Amniotic epithelial cell (primary cell): ENCODE measurements around the gene CASP14.
"Not testable (repeated sequence)": the region's sequence is repeated elsewhere in the genome, so short reads cannot be mapped to it uniquely, and the experiment has no call there.

ENCODE experiments used
- DNase-seq: peaks from one replicate; pipeline ENCODE4 v3.0.0-alpha.2; 2010; ENCODE audit warnings: low read depth

CASP14 gene

GRCh38 chr19:15048885-15049541 lies at the start of gene CASP14:
CASP14 (plus strand) TSS chr19:15049480; CDS start chr19:15052252, 2,772 bp downstream.
- DNase-seq = no peak

DNA sequence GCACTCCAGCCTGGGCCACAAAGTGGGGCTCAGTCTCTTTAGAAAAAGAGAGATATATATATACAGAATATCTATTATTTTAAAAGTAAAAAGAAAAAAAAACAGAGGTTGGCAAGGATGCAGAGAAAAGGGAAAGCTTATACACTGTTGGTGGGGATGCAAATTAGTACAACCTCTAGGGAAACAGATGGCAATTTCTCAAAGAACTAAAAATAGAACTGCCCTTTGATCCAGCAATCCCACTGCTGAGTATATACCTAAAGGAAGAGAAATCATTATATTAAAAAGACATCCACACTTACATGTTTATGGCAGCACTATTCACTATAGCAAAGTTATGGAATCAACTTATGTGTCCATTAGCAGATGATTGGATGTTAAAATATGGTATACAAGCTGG lies 41.0 kb upstream of the CASP14 start:
- no peak for DNase-seq

DNA sequence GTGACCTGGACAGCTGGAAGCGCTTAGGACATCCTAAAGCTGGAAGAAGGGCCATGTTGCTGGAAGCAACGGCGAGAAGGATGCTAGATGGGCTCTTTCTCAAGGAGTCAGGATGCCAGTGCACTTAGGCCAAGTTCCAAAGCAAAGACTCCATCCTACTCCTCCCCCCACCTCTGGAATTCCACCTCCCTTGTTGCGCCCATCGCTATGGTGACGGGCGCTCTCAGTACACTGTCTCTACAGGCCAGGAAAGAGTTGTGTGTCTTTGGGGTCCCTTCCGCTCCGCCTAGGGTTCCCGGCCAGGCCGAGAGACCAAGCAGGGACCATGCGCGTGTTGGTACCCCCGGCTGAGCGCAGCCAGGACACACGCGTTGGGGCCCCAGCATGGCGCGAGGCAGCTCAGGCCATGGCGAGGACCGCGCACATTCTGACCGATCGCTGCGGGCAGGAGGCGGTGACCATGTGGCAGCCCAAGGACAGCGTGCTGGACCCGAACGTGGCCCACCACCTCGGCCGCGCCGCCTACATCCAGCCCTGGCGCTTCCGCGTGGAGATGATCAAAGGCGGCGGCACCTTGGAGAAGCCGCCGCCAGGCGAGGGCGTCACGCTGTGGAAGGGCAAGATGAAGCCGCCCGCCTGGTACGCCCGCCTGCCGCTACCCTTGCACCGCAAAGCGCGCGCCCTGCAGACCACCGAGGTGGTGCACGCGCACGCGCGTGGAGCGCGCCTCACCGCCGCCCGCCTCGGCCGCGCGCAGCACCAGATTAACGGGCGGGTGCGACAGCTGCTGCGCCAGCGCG lies 38.6 kb upstream of the CASP14 start:
- DNase-seq = no peak

DNA sequence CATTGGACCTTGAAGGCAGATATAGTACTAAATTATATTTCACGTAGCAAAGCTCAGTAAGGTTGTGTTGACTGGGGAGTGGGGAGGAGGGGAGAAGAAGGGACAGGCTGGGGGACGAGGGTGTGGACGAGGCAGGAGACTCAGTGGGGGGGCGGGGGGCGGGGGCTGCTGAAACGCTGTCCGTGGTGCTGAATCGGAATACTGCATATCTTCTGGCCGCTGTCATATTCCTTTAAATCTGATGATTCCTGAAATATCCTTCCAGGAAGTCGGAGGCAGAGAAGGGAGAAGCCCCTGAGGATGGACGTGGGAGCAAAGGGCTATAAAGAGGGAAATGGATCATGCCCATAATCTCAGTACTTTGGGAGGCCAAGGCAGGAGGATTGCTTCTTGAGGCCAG lies 34.7 kb upstream of the CASP14 start:
- no peak for DNase-seq

DNA sequence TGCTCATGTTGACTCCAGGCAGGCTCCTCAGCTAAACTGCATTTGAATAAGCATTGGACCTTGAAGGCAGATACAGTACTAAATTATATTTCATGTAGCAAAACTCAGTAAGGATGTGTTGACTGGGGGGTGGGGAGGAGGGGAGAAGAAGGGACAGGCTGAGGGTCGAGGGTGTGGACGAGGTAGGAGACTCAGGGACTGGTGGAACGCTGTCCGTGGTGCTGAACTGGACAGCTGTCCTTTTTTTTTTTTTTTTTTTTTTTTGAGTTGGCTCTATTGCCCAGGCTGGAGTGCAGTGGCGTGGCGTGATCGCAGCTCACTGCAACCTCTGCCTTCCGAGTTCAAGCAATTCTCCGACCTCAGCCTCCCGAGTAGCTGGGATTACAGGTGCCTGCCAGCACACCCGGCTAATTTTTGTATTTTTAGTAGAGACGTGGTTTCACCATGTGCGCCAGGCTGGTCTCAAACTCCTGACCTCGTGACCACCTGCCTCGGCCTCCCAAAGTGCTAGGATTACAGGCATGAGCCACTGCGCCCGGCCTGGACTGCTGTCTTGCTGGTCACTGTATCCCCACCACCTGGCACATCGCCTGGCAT lies 33.2 kb upstream of the CASP14 start:
- no peak for DNase-seq

- DNase-seq = not testable (repeated sequence)
These were observed 30.4 kb upstream of the CASP14 start for GRCh38 chr19:15018836-15019235.

DNA sequence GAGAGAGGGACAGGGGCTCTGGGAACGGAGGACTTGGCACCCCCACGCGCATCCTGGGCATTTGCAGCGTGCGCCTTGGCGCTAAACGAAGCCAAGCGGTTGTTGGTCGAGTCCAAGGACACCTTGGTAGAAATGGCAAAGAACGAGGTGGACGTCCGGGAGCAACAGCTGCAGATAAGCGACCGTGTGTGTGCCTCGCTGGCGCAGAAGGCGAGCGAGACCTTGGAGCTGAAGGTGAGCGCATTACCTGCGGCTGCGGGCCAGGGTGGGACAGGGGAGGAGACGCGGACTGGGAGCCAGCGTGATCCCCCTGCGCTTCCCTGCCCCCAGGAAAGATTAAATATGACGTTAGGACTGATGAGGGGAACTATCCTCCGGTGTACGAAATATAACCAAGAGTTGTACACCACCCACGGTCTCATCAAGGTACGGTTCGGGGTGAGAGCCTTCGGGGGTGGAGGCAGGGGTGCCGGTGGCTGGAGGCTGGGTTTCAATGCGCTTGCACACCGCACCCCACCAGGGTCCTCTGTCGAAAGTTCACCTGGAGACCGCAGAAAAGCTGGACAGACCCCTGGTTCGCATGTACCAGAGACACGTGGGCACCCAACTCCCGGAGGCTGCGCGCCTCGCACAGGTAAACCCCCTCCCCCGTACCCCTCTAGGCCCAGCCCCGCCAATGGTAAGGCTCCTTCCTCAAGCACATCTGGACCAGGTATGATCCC lies 27.8 kb upstream of the CASP14 start:
- no peak for DNase-seq

GRCh38 chr19:15022752-15023151 lies 26.5 kb upstream of the CASP14 start:
- no peak for DNase-seq

- no peak for DNase-seq
These were observed 24.1 kb upstream of the CASP14 start for GRCh38 chr19:15025217-15025616.

- no peak for DNase-seq
These were observed 20.8 kb upstream of the CASP14 start for GRCh38 chr19:15028490-15028889.

- DNase-seq = no peak
These were observed 17.6 kb upstream of the CASP14 start for GRCh38 chr19:15031675-15032074.

DNA sequence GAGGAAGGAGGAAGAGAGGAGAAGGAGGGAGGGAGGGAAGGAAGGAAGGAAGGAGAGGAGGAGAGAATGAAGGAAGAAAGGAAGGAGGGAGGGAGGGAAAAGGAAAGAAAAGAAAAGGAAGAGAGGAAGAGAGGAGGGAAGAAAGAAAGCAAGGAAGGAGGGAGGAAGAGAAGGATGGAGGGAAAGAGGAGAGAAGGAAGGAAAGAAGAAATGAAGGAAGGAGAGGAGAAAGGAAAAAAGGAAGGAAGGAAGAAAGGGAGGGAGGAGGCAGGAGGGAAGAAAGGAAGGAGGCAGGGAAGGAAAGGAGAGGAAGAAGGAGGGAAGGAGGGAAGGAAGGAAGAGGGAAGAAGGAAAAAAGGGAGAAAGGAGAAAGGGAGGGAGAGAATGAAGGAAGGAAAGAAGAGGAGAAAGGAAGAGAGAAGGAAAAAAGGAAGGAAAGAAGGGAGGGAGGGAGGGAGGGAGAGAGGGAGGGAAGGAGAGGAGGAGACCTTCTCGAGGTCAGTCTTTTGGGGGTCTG lies 13.4 kb upstream of the CASP14 start:
- DNase-seq = no peak

DNA sequence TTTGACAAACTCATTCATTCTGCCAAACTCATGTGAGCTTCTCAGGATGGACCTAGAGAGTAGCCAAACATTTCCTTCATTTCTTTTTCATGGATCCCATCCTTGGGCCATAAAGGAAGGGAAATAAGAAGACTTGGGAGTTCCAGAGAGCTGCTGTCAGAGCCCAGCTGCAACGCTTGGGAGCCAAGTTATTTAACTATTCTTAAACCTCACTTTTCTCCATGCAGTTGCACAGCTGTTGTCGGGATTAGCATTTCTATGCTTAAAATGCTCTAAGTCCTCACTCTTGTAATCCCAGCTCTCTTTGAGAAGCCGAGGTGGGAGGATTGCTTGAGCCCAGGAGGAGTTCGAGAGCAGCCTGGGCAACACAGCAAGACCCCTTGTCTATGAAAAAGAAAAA lies 11.7 kb upstream of the CASP14 start:
- DNase-seq = no peak

DNA sequence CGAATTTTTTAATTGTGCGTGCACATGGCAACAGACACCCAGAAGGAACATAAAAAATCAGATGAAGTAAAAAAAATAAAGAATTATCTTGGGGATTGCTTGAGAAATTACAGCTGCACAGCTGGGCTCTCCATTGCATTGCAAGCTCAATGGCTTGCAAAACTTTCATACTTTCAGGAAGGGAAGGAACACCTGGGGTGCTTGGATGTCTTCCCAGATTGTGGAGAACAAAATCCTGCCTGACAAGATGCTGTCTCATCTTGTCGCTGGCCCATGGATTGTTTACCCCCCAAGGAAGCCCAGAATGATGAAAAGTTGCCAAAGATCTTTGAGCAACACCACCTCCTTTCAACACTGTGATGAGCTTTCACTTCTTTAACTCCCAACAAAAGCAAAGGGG lies 11.0 kb upstream of the CASP14 start:
- no peak for DNase-seq

GRCh38 chr19:15042003-15042402 lies 7.3 kb upstream of the CASP14 start:
- DNase-seq = no peak

DNA sequence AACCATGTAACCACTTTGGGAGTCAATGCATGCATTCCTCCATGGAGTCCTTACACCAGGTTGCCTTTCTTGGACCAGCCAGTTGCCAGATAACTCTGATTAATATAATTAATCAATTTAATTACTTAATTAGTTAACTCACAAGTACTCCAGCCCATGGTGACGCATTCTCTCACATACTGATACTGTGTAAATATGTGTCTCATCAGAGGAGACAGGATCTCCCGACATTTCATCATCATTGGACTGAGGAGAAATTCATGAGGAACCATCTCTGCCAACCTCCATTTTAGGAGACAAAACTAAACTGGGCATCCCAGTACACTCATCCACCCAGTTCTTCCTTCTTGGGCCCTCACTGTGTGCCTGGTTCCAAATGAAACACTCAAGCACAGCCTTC lies 6.5 kb upstream of the CASP14 start:
- no peak for DNase-seq

GRCh38 chr19:15045506-15045905 lies 3.8 kb upstream of the CASP14 start:
- DNase-seq = no peak

GRCh38 chr19:15047680-15048079 lies 1.6 kb upstream of the CASP14 start:
- no peak for DNase-seq

DNA sequence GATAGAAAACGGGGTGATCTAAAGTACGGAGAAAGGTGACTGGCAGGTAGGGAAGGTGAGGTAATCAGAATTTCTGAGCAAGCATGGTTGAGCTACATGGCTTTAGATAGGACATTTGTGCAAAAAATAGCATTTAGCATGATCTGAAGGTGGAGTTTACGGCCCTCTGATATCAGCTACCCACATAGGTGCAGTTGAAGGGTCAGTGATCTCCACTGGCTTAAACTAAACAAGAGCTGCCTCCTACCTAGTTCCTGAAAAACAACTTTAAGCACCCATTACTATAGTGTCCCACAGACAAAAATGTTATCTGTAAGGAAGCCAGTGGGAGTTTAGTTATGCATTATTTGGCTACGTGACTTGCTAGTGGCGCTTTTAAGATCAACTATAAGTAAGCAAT lies 1.2 kb upstream of the CASP14 start:
- no peak for DNase-seq

- no peak for DNase-seq
These were observed 1.4 kb downstream of the CASP14 start for GRCh38 chr19:15050639-15051038.

DNA sequence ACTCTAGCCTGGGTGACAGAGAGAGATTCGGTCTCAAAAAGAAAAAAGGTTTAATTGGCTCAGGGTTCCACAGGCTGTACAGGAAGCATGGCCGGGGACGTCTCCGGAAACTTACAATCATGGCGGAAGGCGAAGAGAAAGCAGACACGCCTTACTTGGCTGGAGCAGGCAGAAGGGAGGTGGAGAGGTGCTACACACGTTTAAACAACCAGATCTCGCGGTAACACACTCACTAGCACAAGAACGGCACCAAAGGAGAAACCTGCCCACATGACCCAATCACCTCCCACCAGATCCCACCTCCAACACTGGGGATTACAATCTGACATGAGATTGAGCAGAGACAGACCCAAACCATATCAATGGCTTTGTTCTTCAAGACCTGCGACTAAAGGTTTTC lies 12.8 kb downstream of the CASP14 start:
- no peak for DNase-seq

- DNase-seq = not testable (repeated sequence)
These were observed 21.1 kb downstream of the CASP14 start for GRCh38 chr19:15070386-15070785.
